Endothelial cell of umbilical vein (primary cell): Measurements from ENCODE around the gene FNIP2. TPM values are rescaled to one million over a fixed set of nuclear protein-coding genes. Genes with fewer than 3 reads are reported as not detected.
A peak's percentile ranks its signal among the peaks of the same experiment; 100 is the strongest.

Experiments used
- BruUV-seq: library from RNA; stranded (reverse); fragments of 400-500 nt; replicated peaks from 2 replicates; lab custom pipeline; 2021; lab: Mats Ljungman, UMichigan
- CTCF ChIA-PET: fragments of 300-600, 350-600 bp; sonication (Branson Sonifier 250); formaldehyde crosslinking; loops from one replicate; lab custom pipeline; 2021; ENCODE audit warnings: antibody characterized with exemption, inconsistent platforms; lab: Charles Lee
- POLR2A ChIA-PET: fragments of 300-600, 350-600 bp; sonication (Branson Sonifier 250); formaldehyde crosslinking; loops from one replicate; lab custom pipeline; 2021; ENCODE audit warnings: antibody characterized with exemption, inconsistent platforms; lab: Charles Lee
- DNase-seq: peaks from one replicate; pipeline ENCODE4 v3.0.0-alpha.2; 2011; ENCODE audit warnings: low read depth, low spot score
- FAIRE-seq: peaks from 2 replicates; lab custom pipeline; 2011; peaks lifted over from hg19 to GRCh38; lab: Jason Lieb, UNC
- H2AFZ ChIP-seq: 2 replicates; pipeline ENCODE4 v1.6.0; 2012; ENCODE audit warnings: low read depth, low read length, control low read depth, inconsistent platforms
- H3K27ac ChIP-seq: 2 replicates; pipeline ENCODE4 v1.5.1; 2011; ENCODE audit warnings: low read depth, mild to moderate bottlenecking, control low read depth, low read length, moderate library complexity; ENCODE audit not compliant: insufficient read depth
- H3K27me3 ChIP-seq, 2 experiments: 2 replicates each; pipeline versions ENCODE4 v1.6.0 to v1.6.1; 2011; ENCODE audit warnings: low read length in 2 of 2, mixed read lengths in 1 of 2; ENCODE audit not compliant: control insufficient read depth in 2 of 2, insufficient read depth in 2 of 2
- H3K36me3 ChIP-seq, 2 experiments: 2 replicates in 1 of 2; 3 replicates in 1 of 2; pipeline ENCODE4 v1.5.1; 2011; ENCODE audit warnings: low read length in 2 of 2, mild to moderate bottlenecking in 1 of 2, moderate library complexity in 1 of 2; ENCODE audit not compliant: control insufficient read depth in 2 of 2, insufficient read depth in 2 of 2; ENCODE audit errors: extremely low read depth in 1 of 2
- H3K4me1 ChIP-seq: 3 replicates; pipeline ENCODE4 v1.5.1; 2011; ENCODE audit warnings: mild to moderate bottlenecking, low read length; ENCODE audit not compliant: control insufficient read depth, insufficient read depth; ENCODE audit errors: extremely low read depth
- H3K4me2 ChIP-seq: 2 replicates; pipeline ENCODE4 v1.6.1; 2011; ENCODE audit warnings: low read length, control low read depth, mixed read lengths; ENCODE audit not compliant: insufficient read depth
- H3K4me3 ChIP-seq, 3 experiments: fragments of 200-600 bp in 1 of 3; sonication (generic), shearing (Covaris generic) in 1 of 3; replicated peaks in 1 of 3; 2 replicates each; pipeline ENCODE4 v1.5.1; 2011 to 2016; ENCODE audit warnings: control low read depth in 3 of 3, low read length in 3 of 3, mild to moderate bottlenecking in 2 of 3, inconsistent platforms in 1 of 3, low read depth in 1 of 3, moderate library complexity in 1 of 3; ENCODE audit not compliant: insufficient read depth in 1 of 3
- H3K79me2 ChIP-seq: 2 replicates; pipeline ENCODE4 v1.6.0; 2012; ENCODE audit warnings: low read length, inconsistent platforms; ENCODE audit not compliant: control insufficient read depth, insufficient read depth
- H3K9ac ChIP-seq: replicated peaks from 2 replicates; pipeline ENCODE3; 2011; ENCODE audit warnings: low read length, control low read depth; ENCODE audit not compliant: insufficient read depth; ENCODE audit errors: extremely low read depth
- H3K9me1 ChIP-seq: replicated peaks from 3 replicates; pipeline ENCODE4 v1.6.0; 2011; ENCODE audit warnings: mild to moderate bottlenecking, low read length; ENCODE audit not compliant: control insufficient read depth, insufficient read depth; ENCODE audit errors: extremely low read depth
- H3K9me3 ChIP-seq: replicated peaks from 2 replicates; pipeline ENCODE4 v1.5.1; 2012; ENCODE audit warnings: low read length, inconsistent platforms; ENCODE audit not compliant: control insufficient read depth, insufficient read depth
- H4K20me1 ChIP-seq: replicated peaks from 2 replicates; pipeline ENCODE3; 2011; ENCODE audit warnings: mild to moderate bottlenecking, low read length; ENCODE audit not compliant: control insufficient read depth, insufficient read depth; ENCODE audit errors: extremely low read depth
- CTCF ChIP-seq, 2 donors: IDR thresholded peaks; 1 replicate in 1 of 2; 2 replicates in 1 of 2; pipeline ENCODE4 v1.5.1; 2011; ENCODE audit warnings: low read length in 2 of 2, mild to moderate bottlenecking in 2 of 2, moderate library complexity in 2 of 2, control low read depth in 1 of 2, inconsistent platforms in 1 of 2, low read depth in 1 of 2; ENCODE audit not compliant: insufficient read depth in 1 of 2; ENCODE audit errors: extremely low read depth in 1 of 2
- EZH2 ChIP-seq: IDR thresholded peaks from 2 replicates; pipeline ENCODE4 v1.6.1; 2012; ENCODE audit warnings: borderline replicate concordance, low read depth, mild to moderate bottlenecking, moderate library complexity, low read length, inconsistent platforms; ENCODE audit not compliant: severe bottlenecking
- FOS ChIP-seq: IDR thresholded peaks from 2 replicates; pipeline ENCODE4 v1.6.1; 2011; ENCODE audit warnings: mild to moderate bottlenecking, low read length, moderate library complexity, borderline replicate concordance; ENCODE audit not compliant: insufficient read depth
- GATA2 ChIP-seq: IDR thresholded peaks from 2 replicates; pipeline ENCODE4 v1.7.0; 2011; ENCODE audit warnings: low read depth, mild to moderate bottlenecking, moderate library complexity, mixed read lengths, low read length; ENCODE audit not compliant: insufficient read length, insufficient read depth
- MYC ChIP-seq: IDR thresholded peaks from one replicate; pipeline ENCODE4 v1.6.1; 2011; ENCODE audit warnings: mild to moderate bottlenecking, low read depth, low read length
- POLR2A ChIP-seq: IDR thresholded peaks from 2 replicates; pipeline ENCODE4 v1.6.1; 2012; ENCODE audit warnings: low read depth, mild to moderate bottlenecking, control low read depth, low read length
- POLR2AphosphoS5 ChIP-seq: IDR thresholded peaks from 2 replicates; pipeline ENCODE4 v1.6.1; 2012; ENCODE audit warnings: low read depth, mild to moderate bottlenecking, control low read depth, low read length, moderate library complexity; ENCODE audit not compliant: insufficient read depth
- dilution Hi-C: fragments of 300-500 bp; cut with MboI; formaldehyde crosslinking; loops from one replicate; pipeline ENCODE4 v1.15.0; 2019; ENCODE audit warnings: low sequenced_read_pairs; ENCODE audit not compliant: extremely low pct_ligation_motif_present
- intact Hi-C: fragments of 100-400 bp; cut with micrococcal nuclease; formaldehyde crosslinking; loops from one replicate; pipeline ENCODE4 v1.10.0; 2022
- polyA plus RNA-seq, 4 experiments: library from polyadenylated mRNA; depleted of rRNA in 3 of 4; stranded (reverse) in 3 of 4; unstranded in 1 of 4; fragments of >200 nt; gene quantifications; 2 replicates each; pipeline versions ENCODE4 v1.2.1 to v1.2.3, GENCODE V29; 2011 to 2012; ENCODE audit warnings: missing spikeins in 1 of 4
- total RNA-seq: library from RNA; stranded (reverse); gene quantifications from 2 replicates; pipeline ENCODE4 v1.2.3, GENCODE V29; 2021

FNIP2 gene
- total and polyA plus RNA-seq, 2 donors (not counting 3 experiments of a cell fraction or from before 2014, with no cell fraction given): 4.5 to 14.4 TPM

GRCh38 chr4:158850800-158851644 lies 82.2 kb downstream of the FNIP2 start:
- peak; percentile 66 for DNase-seq
- dilution Hi-C loops: no loop called here
- intact Hi-C loops: loop anchor here (1.0 to 5.0 kb wide), 5 partner anchors 40 to 599 kb away; partner anchors contain the start of genes C4orf46 and ETFDH
- no peak overlapping the region for H2AFZ ChIP-seq
- no peaks in the 10 kb centered on the region for H3K79me2 ChIP-seq
- no peaks in the 10 kb centered on the region for H3K9me3 ChIP-seq
- BruUV-seq: no TSS peak
- no peaks in the 10 kb centered on the region for H4K20me1 ChIP-seq
- H3K4me3 ChIP-seq: no peak overlapping the region
- H3K4me1 ChIP-seq: no peaks in the 10 kb centered on the region
- no peak overlapping the region for H3K9ac ChIP-seq
- no peak overlapping the region for H3K27ac ChIP-seq
- H3K9me1 ChIP-seq: no peaks in the 10 kb centered on the region
- peaks cover 0 to 3% of the 10 kb centered on the region in 2 experiments for H3K36me3 ChIP-seq
- H3K4me2 ChIP-seq: no peak overlapping the region
- FAIRE-seq: no peak
- TF ChIP-seq CTCF (IDR thresholded peaks at IDR 0.05; ENCODE audit: extremely low read depth in 1 of 2, insufficient read depth in 1 of 2, low read depth in 1 of 2, low read length in 2 of 2) (peak; percentile 27 to 31), FOS (no peak), POLR2AphosphoS5 (no peak), MYC (no peak), EZH2 (no peak), GATA2 (no peak), POLR2A (no peak)
- no peaks in the 10 kb centered on the region for H3K27me3 ChIP-seq
- ChIA-PET CTCF (interaction anchor here (0.6 to 2.7 kb wide), 33 partner anchors 9 to 548 kb away, joined by 3 to 50 read pairs (median 5); partner anchors contain the start of genes C4orf46, ETFDH, FNIP2 and PPID), POLR2A (no interaction called here)
